Activated naive CD4-positive, alpha-beta T cell treated with anti-CD3 and anti-CD28 coated beads, Interleukin-2, amount 50 U/mL, for 72 hours (primary cell): ENCODE data around the gene POP4. TPM values are rescaled to one million over a fixed set of nuclear protein-coding genes. Genes with fewer than 3 reads are reported as not detected.

Experiments
- ATAC-seq, 2 donors: fragments of 150-1000 bp; cut with Tn5 transposase; 2 replicates each; pipeline ENCODE4 v1.10.0; 2021; ENCODE audit warnings: mild to moderate bottlenecking in 2 of 2, moderate library complexity in 2 of 2
- DNase-seq, 2 donors: peaks; one replicate each; pipeline ENCODE4 v3.0.0; 2021 to 2022; ENCODE audit warnings: low spot score in 2 of 2
- H3K27ac Mint-ChIP-seq, 2 donors: one replicate each; pipeline ENCODE4 v1.8.0; 2022; ENCODE audit warnings: mild to moderate bottlenecking in 2 of 2, mixed read lengths in 2 of 2
- H3K36me3 Mint-ChIP-seq, 2 donors: one replicate each; pipeline ENCODE4 v1.8.0; 2022; ENCODE audit warnings: mixed read lengths in 2 of 2
- H3K9me3 Mint-ChIP-seq, 2 donors: one replicate each; pipeline ENCODE4 v1.8.0; 2022; ENCODE audit warnings: mixed read lengths in 2 of 2
- total RNA-seq, 2 donors: library from RNA; stranded (reverse); gene quantifications; one replicate each; pipeline ENCODE4 v1.2.3, GENCODE V29; 2022

The POP4 gene
- total RNA-seq, 2 donors from 2014 or later = 83.7 to 90.7 TPM

DNA sequence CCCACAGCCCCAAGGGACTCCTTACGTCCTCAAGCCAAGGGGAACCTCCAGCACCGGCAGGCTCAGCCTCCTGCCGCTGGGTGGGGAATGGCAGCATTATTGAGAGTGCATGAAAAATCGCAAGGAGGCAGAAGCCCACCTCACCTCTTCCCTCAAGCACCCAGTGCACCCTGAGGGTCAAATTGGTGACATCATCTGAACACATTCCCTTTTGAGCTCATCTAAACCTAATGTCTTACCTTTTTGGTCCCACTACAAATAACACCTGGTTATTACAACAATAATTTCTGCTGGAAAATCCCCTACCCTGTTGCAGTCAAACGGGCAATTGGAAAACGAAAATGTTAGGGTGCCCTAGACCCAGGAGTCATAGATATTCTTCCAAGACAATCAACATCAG, 12.2 kb upstream of the POP4 start:
- Mint-ChIP-seq H3K27ac (no peak overlapping the region), H3K9me3 (peaks cover 3 to 9% of the 10 kb centered on the region in 2 donors), H3K36me3 (peaks cover 10 to 12% of the 10 kb centered on the region in 2 donors)
- no peak for DNase-seq
- ATAC-seq = no peak

GRCh38 chr19:29596080-29596727, 9.9 kb upstream of the POP4 start:
- no peaks in the 10 kb centered on the region for H3K9me3 Mint-ChIP-seq
- no peak for ATAC-seq
- DNase-seq = no peak
- H3K36me3 Mint-ChIP-seq = peaks cover 0 to 2% of the 10 kb centered on the region in 2 donors
- H3K27ac Mint-ChIP-seq = no peak overlapping the region

DNA sequence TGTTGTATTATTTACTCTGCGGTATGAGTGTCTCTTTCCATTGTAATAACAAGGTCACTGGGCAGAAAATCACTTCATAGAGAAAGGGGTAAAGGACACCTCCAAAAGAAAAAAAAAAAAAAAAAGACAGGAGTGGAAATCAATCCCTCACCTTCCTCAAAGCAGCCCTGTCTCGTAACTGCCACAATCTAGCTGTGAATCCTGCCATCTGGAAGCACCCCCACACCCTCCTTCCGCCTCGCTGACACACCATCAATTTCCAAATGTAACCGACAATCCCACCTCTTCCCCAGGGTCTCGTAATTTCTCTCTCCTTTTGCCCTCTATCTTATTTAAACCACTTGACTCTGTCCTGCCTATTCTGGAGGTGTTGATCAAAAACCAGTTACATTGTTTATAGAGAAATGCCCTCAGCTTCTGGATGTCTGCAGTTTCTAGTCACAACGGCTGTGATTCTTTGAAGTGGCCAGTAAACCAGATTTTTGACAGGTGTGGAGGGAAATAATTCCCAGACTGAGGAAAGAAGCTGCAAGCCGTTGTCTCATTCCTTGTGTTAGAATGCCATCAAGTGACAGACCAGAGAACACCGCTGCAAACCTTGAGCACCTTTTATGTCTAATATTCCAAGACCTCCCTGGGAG, 9.1 kb upstream of the POP4 start:
- no peak for DNase-seq
- no peaks in the 10 kb centered on the region for H3K36me3 Mint-ChIP-seq
- no peaks in the 10 kb centered on the region for H3K9me3 Mint-ChIP-seq
- no peak for ATAC-seq
- no peak overlapping the region for H3K27ac Mint-ChIP-seq

DNA sequence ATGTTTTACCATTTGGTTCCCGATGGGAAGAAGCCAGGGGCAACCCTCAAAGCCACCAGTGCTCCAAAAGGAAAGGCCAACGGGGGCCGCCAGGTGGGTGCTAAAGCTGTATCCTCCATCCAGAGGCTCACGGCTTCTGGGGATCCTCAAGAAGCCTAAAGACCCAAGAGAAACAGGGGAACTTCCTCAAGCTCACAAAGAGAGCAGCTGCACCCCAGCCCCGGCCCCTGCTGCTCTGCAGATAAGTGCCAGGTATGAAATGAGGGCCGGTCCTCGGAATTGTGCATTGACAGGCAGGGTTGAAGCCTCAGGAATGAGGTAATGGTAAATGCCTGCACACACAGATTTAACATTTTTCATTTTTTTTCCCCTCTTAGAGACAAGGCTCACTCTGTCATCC, 8.0 kb upstream of the POP4 start:
- DNase-seq (peak in 1 of 2 donors; percentile 20), ATAC-seq (no peak)
- no peaks in the 10 kb centered on the region for H3K36me3 Mint-ChIP-seq
- H3K27ac Mint-ChIP-seq = no peak overlapping the region
- H3K9me3 Mint-ChIP-seq = no peaks in the 10 kb centered on the region

- ATAC-seq = no peak
- Mint-ChIP-seq H3K27ac (no peak overlapping the region), H3K9me3 (no peaks in the 10 kb centered on the region), H3K36me3 (no peaks in the 10 kb centered on the region)
- peak in 1 of 2 donors; percentile 23 for DNase-seq
Measured at GRCh38 chr19:29598496-29598895, 7.6 kb upstream of the POP4 start.

- DNase-seq (no peak), ATAC-seq (no peak)
- H3K9me3 Mint-ChIP-seq = no peaks in the 10 kb centered on the region
- peaks cover 10 to 11% of the 10 kb centered on the region in 2 donors for H3K36me3 Mint-ChIP-seq
- H3K27ac Mint-ChIP-seq = no peak overlapping the region
Measured at GRCh38 chr19:29603308-29603707, 2.8 kb upstream of the POP4 start.

DNA sequence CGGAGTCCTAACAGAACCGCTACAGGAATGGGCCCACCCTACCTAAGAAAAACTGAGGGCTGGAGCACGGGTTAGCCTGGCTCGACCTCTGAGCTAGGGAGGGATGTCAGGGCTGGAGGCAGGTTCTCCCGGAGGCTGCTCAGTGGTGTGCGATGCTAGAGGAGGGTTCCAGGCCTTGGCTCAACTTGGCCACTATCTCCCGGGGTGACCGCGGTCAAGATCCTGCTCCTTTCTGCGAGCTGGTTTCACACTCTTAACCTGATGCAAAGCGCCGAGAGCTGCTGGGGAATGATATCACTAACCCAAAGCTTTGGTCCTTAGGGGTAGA, 301 bp downstream of the POP4 start:
- Mint-ChIP-seq H3K36me3 (peaks cover 22 to 26% of the 10 kb centered on the region in 2 donors), H3K27ac (peak overlapping the region; percentile 97 to 100), H3K9me3 (no peaks in the 10 kb centered on the region)
- DNase-seq (no peak), ATAC-seq (peak; percentile 33)

GRCh38 chr19:29609636-29610035, 3.6 kb downstream of the POP4 start:
- no peak for DNase-seq
- no peak for ATAC-seq
- Mint-ChIP-seq H3K9me3 (no peaks in the 10 kb centered on the region), H3K36me3 (peaks cover 37 to 44% of the 10 kb centered on the region in 2 donors), H3K27ac (peak overlapping the region; percentile 22 to 36)

- ATAC-seq (no peak), DNase-seq (no peak)
- Mint-ChIP-seq H3K27ac (peak overlapping the region in 1 of 2 donors; percentile 36), H3K9me3 (no peaks in the 10 kb centered on the region), H3K36me3 (peaks cover 43 to 46% of the 10 kb centered on the region in 2 donors)
Measured at GRCh38 chr19:29610213-29610573, 4.1 kb downstream of the POP4 start.

- DNase-seq = peak; percentile 78 to 84
- H3K36me3 Mint-ChIP-seq = peaks cover 42 to 51% of the 10 kb centered on the region in 2 donors
- no peaks in the 10 kb centered on the region for H3K9me3 Mint-ChIP-seq
- H3K27ac Mint-ChIP-seq = peak overlapping the region; percentile 36 to 38
- ATAC-seq = peak; percentile 69 to 71
Measured at GRCh38 chr19:29610574-29611271, 4.6 kb downstream of the POP4 start.

DNA sequence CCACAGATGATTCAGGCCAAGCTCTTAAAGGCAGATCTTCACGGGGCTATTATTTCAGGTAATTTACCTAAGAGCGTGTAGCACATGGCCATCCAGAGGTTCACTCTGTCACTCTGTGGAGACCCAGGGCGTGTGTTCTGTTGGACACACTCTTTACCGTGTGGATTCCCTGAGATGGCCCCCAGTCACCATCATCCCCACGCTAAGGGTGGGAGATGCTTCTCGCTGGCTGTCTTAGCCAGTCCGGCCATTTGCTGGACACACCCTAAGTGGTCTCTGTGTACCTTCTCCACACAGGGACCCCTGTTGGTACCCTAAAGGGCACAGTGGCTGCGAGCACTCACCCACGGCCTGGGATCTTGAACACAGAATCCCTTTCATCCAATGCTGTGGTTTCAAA, 6.0 kb downstream of the POP4 start:
- peak overlapping the region in 1 of 2 donors; percentile 61 for H3K27ac Mint-ChIP-seq
- peaks cover 34 to 40% of the 10 kb centered on the region in 2 donors for H3K36me3 Mint-ChIP-seq
- H3K9me3 Mint-ChIP-seq = no peaks in the 10 kb centered on the region
- no peak for DNase-seq
- ATAC-seq = no peak

DNA sequence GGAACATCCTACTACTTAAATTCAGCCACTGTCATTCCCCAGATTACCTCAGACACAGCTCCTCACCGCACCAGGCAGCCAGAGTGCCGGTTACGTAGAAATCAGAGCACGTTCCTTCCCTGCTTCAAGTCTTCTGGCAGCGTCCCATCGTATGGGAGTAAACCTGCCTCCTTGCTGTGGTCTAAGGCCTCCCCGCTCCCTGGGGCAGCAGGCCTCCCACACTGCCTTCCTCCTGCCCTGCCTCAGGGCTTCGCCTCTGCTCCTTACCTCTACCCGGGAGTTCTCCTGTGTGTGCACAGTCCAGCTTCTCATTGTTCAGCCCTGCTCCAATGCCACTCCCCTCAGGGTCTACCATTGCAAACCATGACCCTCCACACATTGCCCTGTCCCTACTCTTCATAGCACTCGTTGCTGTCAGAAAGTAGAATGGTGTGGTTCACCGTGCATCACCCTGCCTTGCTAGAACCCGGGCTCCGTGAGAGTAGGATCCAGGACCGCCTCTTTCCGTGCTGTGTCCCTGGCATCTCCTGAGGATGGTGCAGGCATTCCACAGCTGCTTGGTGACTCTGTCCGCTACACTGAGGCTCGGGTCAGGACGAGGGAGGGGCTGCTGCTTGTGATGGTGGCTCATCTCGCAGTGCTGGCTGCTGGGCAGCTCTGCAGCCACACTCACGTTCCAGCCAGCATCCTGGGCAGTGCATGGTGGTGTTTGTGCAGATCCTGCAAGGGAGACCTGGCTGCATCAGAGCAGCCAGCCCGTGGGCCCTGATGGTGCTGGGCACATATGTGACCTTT, 6.9 kb downstream of the POP4 start:
- ATAC-seq (no peak), DNase-seq (no peak)
- Mint-ChIP-seq H3K27ac (peak overlapping the region in 1 of 2 donors; percentile 61), H3K36me3 (peaks cover 34 to 40% of the 10 kb centered on the region in 2 donors), H3K9me3 (no peaks in the 10 kb centered on the region)

DNA sequence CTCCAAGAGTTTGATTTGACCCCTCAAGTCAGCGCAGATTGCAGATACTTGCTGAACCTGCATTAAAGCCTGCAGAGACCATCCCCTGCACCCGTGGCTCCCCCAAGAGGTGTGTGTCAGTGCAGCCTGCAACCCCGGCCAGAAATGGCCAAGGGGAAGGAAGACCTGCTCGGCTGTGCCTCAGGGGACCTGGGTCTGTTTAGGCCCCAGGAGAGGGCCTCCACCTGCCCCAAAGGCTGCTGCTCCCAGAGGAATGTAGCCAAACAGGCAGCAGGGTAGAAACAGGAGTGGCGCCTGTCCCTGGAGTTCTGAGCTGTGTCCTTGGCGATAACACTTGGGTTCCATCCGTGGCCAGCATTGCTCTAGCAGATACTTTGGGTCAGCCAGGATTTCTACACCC, 8.0 kb downstream of the POP4 start:
- no peaks in the 10 kb centered on the region for H3K9me3 Mint-ChIP-seq
- peak overlapping the region in 1 of 2 donors; percentile 22 for H3K27ac Mint-ChIP-seq
- peaks cover 30 to 34% of the 10 kb centered on the region in 2 donors for H3K36me3 Mint-ChIP-seq
- DNase-seq (no peak), ATAC-seq (no peak)

GRCh38 chr19:29614780-29615179, 8.7 kb downstream of the POP4 start:
- ATAC-seq (no peak), DNase-seq (no peak)
- Mint-ChIP-seq H3K9me3 (no peaks in the 10 kb centered on the region), H3K27ac (no peak overlapping the region), H3K36me3 (peaks cover 27 to 30% of the 10 kb centered on the region in 2 donors)

- H3K9me3 Mint-ChIP-seq = no peaks in the 10 kb centered on the region
- peaks cover 24 to 26% of the 10 kb centered on the region in 2 donors for H3K36me3 Mint-ChIP-seq
- ATAC-seq = no peak
- H3K27ac Mint-ChIP-seq = peak overlapping the region; percentile 24 to 70
- DNase-seq = no peak
Measured at GRCh38 chr19:29615891-29616425, 9.9 kb downstream of the POP4 start.

DNA sequence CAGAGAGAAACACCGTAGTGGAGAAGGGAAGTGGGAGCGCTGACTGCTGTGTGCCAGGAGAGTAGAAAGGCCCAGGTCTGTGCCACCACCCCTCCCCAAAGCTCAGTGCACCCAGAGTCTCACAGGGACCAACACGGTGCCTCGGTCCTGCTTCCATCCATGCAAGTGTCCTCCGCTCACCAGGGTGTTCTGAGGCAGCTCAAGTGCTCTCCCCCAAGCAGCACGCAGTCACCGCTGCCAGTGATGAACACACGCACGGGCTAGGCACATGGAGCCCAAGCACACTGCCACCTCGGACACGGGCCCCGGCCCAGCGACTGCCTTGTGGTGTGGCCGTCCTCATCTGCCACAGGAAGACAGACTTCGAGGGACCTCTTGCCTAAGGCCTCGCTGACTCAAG, 10.5 kb downstream of the POP4 start:
- Mint-ChIP-seq H3K27ac (peak overlapping the region; percentile 24 to 46), H3K9me3 (no peaks in the 10 kb centered on the region), H3K36me3 (peaks cover 21 to 24% of the 10 kb centered on the region in 2 donors)
- ATAC-seq = no peak
- no peak for DNase-seq
